Fibroblast of villous mesenchyme (primary cell): ENCODE results near the gene RAB44. TPM values are rescaled to one million over a fixed set of nuclear protein-coding genes. Genes with fewer than 3 reads are reported as not detected.

Source experiments
- DNase-seq: peaks from one replicate; pipeline ENCODE4 v3.0.0-alpha.2; 2010; ENCODE audit warnings: low read depth
- H3K4me3 ChIP-seq: 2 replicates; pipeline ENCODE4 v1.5.1; 2011; ENCODE audit warnings: low read depth, mild to moderate bottlenecking, low read length
- total RNA-seq: library from RNA; depleted of rRNA; stranded (reverse); fragments of >200 nt; gene quantifications from 2 replicates; pipeline ENCODE4 v1.2.3, GENCODE V29; 2012
- TF ChIP-seq, protein P1 (sequence below): IDR thresholded peaks from 2 replicates; pipeline ENCODE4 v1.5.1; 2012; ENCODE audit warnings: low read depth, mild to moderate bottlenecking, low read length; ENCODE audit not compliant: insufficient read depth

RAB44 gene
- total RNA-seq, 1 donor: not detected

GRCh38 chr6:36731622-36732310 lies 34.1 kb downstream of the RAB44 start:
- no peak overlapping the region for H3K4me3 ChIP-seq
- TF ChIP-seq, protein P1, sequence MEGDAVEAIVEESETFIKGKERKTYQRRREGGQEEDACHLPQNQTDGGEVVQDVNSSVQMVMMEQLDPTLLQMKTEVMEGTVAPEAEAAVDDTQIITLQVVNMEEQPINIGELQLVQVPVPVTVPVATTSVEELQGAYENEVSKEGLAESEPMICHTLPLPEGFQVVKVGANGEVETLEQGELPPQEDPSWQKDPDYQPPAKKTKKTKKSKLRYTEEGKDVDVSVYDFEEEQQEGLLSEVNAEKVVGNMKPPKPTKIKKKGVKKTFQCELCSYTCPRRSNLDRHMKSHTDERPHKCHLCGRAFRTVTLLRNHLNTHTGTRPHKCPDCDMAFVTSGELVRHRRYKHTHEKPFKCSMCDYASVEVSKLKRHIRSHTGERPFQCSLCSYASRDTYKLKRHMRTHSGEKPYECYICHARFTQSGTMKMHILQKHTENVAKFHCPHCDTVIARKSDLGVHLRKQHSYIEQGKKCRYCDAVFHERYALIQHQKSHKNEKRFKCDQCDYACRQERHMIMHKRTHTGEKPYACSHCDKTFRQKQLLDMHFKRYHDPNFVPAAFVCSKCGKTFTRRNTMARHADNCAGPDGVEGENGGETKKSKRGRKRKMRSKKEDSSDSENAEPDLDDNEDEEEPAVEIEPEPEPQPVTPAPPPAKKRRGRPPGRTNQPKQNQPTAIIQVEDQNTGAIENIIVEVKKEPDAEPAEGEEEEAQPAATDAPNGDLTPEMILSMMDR: no peak
- no peak for DNase-seq

- H3K4me3 ChIP-seq: no peak overlapping the region
- no peak for DNase-seq
- TF ChIP-seq, protein P1: no peak
Measured at GRCh38 chr6:36733300-36733699, 35.7 kb downstream of the RAB44 start.

- DNase-seq: no peak
- TF ChIP-seq, protein P1: no peak
- no peak overlapping the region for H3K4me3 ChIP-seq
Measured at GRCh38 chr6:36734486-36735060, 36.9 kb downstream of the RAB44 start.

- peak overlapping the region; percentile 27 for H3K4me3 ChIP-seq
- peak; percentile 87 for DNase-seq
- TF ChIP-seq, protein P1: no peak
Measured at GRCh38 chr6:36735110-36736071, 37.8 kb downstream of the RAB44 start.

DNA sequence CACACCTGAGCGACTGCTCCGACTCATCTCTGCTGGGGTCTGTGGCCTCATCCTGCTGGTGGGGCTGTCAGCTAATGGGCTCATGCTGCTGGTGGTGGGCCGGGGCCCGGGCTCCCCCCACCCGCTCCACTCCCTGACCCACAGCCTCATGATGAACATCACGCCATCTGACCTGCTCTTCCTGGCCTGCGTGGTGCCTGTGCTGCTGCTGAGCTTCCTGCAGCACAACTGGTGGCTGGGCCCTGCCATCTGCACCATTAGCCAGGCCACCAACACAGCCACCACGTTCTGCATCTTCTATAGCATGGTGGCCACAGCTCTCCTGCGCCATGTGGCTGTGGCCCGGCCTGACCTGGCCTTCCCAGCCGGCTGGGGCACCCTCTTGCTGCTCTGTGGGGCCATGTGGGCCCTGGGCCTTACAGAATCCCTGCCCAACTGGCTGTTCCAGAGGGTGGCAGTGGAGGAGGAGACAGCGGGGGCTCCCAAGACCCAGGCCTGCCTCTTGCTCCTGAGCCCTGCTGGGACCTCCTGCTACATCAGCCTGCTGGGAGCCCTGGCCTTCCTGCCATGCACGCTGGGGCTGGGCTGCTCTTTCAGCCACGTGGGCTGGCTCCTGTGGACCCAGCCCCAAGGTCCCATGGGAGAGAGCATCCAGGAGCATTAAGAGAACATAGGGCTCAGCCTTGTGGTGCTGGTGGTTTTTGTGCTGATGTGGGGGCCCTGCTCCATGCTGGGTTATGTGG lies 39.6 kb downstream of the RAB44 start:
- DNase-seq: no peak
- H3K4me3 ChIP-seq: no peak overlapping the region
- TF ChIP-seq, protein P1: no peak

DNA sequence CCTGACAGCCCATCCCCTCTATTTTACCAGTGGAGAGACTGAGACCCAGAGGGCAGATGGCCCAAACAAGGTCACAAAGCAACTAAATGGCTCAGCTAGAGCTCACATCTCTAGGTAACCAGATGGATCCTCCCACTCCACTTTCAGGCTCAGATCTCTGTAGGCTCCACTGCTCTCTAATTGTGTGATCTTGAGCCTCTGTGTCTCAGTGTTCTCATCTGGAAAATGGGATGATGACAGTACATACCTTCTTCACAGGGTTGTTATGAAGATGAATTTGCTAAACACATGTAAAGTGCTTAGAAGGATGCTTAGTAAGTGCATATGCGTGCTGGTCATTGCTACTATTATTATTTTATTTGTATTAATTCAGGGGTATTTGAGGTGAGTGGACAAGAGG lies 40.5 kb downstream of the RAB44 start:
- TF ChIP-seq, protein P1: no peak
- no peak overlapping the region for H3K4me3 ChIP-seq
- no peak for DNase-seq
